H1 (cell line): Measurements from ENCODE around the gene CAP2. TPM values are rescaled to one million over a fixed set of nuclear protein-coding genes. Genes with fewer than 3 reads are reported as not detected.

Experiments
- CTCF ChIA-PET: fragments of 300-600 bp; sonication (Branson Sonifier 250); formaldehyde crosslinking; loops from one replicate; lab custom pipeline; 2021; ENCODE audit not compliant: partially characterized antibody; lab: Charles Lee
- POLR2A ChIA-PET: fragments of 300-600 bp; sonication (Branson Sonifier 250); formaldehyde crosslinking; loops from one replicate; lab custom pipeline; 2021; ENCODE audit warnings: inconsistent platforms; ENCODE audit not compliant: partially characterized antibody; lab: Charles Lee
- DNase-seq, 2 experiments: peaks; one replicate each; pipeline versions ENCODE4 v3.0.0 to v3.0.0-alpha.2; 2010 to 2022; ENCODE audit warnings: low spot score in 2 of 2, low read depth in 1 of 2, mixed read lengths in 1 of 2
- FAIRE-seq: peaks from 2 replicates; lab custom pipeline; 2011; peaks lifted over from hg19 to GRCh38; lab: Jason Lieb, UNC
- H2AFZ ChIP-seq: 2 replicates; pipeline ENCODE4 v1.8.1; 2012; ENCODE audit warnings: low read length, inconsistent platforms
- H2AK5ac ChIP-seq: 2 replicates; pipeline ENCODE4 v1.6.1; 2013; ENCODE audit warnings: low read depth, low read length
- H2BK120ac ChIP-seq: replicated peaks from 2 replicates; pipeline ENCODE3; 2013; ENCODE audit warnings: low read depth, low read length, inconsistent platforms
- H2BK12ac ChIP-seq: 2 replicates; pipeline ENCODE4 v1.6.1; 2013; ENCODE audit warnings: low read depth, low read length
- H2BK15ac ChIP-seq: 2 replicates; pipeline ENCODE4 v1.6.1; 2013; ENCODE audit warnings: low read length
- H2BK20ac ChIP-seq: 2 replicates; pipeline ENCODE4 v1.6.1; 2013; ENCODE audit warnings: low read length
- H2BK5ac ChIP-seq: 2 replicates; pipeline ENCODE4 v1.6.1; 2013; ENCODE audit warnings: low read depth, low read length
- H3K14ac ChIP-seq: 2 replicates; pipeline ENCODE4 v1.6.1; 2013; ENCODE audit warnings: inconsistent platforms; ENCODE audit not compliant: insufficient read length
- H3K18ac ChIP-seq: 2 replicates; pipeline ENCODE4 v1.6.1; 2013; ENCODE audit warnings: low read length; ENCODE audit errors: extremely low read depth
- H3K23ac ChIP-seq: 2 replicates; pipeline ENCODE4 v1.6.1; 2013; ENCODE audit warnings: inconsistent platforms; ENCODE audit not compliant: insufficient read length
- H3K23me2 ChIP-seq: 2 replicates; pipeline ENCODE4 v1.6.1; 2013; ENCODE audit warnings: low read depth, low read length
- H3K27ac ChIP-seq: 2 replicates; pipeline ENCODE4 v1.6.1; 2011; ENCODE audit warnings: low read depth, low read length, inconsistent platforms
- H3K27me3 ChIP-seq, 4 experiments: replicated peaks in 1 of 4; 1 replicate in 1 of 4; 2 replicates in 3 of 4; pipeline versions ENCODE4 v1.6.1 to v1.8.1; 2011 to 2013; ENCODE audit warnings: low read length in 3 of 4, mild to moderate bottlenecking in 3 of 4, inconsistent platforms in 2 of 4, mixed read lengths in 2 of 4, moderate library complexity in 1 of 4; ENCODE audit not compliant: control insufficient read depth in 3 of 4, insufficient read depth in 3 of 4; ENCODE audit errors: extremely low read depth in 1 of 4
- H3K36me3 ChIP-seq, 4 experiments: 2 replicates each; pipeline versions ENCODE4 v1.6.1 to v1.8.1; 2011 to 2013; ENCODE audit warnings: mild to moderate bottlenecking in 4 of 4, low read length in 3 of 4, moderate library complexity in 2 of 4, control low read depth in 1 of 4, inconsistent platforms in 1 of 4; ENCODE audit not compliant: insufficient read depth in 4 of 4, control insufficient read depth in 2 of 4
- H3K4ac ChIP-seq: replicated peaks from 2 replicates; pipeline ENCODE3; 2013; ENCODE audit warnings: low read length, low read depth, mixed read lengths, inconsistent platforms; ENCODE audit not compliant: insufficient read length
- H3K4me1 ChIP-seq, 4 experiments: replicated peaks in 1 of 4; 1 replicate in 1 of 4; 2 replicates in 3 of 4; pipeline versions ENCODE4 v1.6.1 to v1.8.1; 2011 to 2013; ENCODE audit warnings: low read length in 3 of 4, inconsistent platforms in 2 of 4, mixed read lengths in 1 of 4; ENCODE audit not compliant: insufficient read depth in 4 of 4, control insufficient read depth in 3 of 4
- H3K4me2 ChIP-seq, 2 experiments: 2 replicates each; pipeline versions ENCODE4 v1.6.1 to v1.8.1; 2011 to 2013; ENCODE audit warnings: low read depth in 2 of 2, low read length in 2 of 2, control low read depth in 1 of 2, inconsistent platforms in 1 of 2, mild to moderate bottlenecking in 1 of 2; ENCODE audit not compliant: insufficient read depth in 1 of 2
- H3K4me3 ChIP-seq, 4 experiments: fragments of 200-600, 300-600 bp in 1 of 4; sonication (generic), shearing (Covaris generic), sonication (Bioruptor Twin) in 1 of 4; 2 replicates each; pipeline versions ENCODE4 v1.5.1 to v1.8.1; 2011 to 2016; ENCODE audit warnings: low read length in 4 of 4, low read depth in 3 of 4, control low read depth in 2 of 4, inconsistent platforms in 2 of 4, mild to moderate bottlenecking in 2 of 4, mixed read lengths in 1 of 4, moderate library complexity in 1 of 4; ENCODE audit not compliant: insufficient read depth in 2 of 4; ENCODE audit errors: extremely low read depth in 1 of 4
- H3K56ac ChIP-seq: replicated peaks from 2 replicates; pipeline ENCODE3; 2013; ENCODE audit warnings: low read depth, mild to moderate bottlenecking, mixed read lengths, low read length, inconsistent platforms; ENCODE audit not compliant: insufficient read length
- H3K79me1 ChIP-seq: 2 replicates; pipeline ENCODE4 v1.6.1; 2013; ENCODE audit warnings: low read depth, low read length, control low read depth
- H3K79me2 ChIP-seq, 2 experiments: 2 replicates each; pipeline versions ENCODE4 v1.6.1 to v1.8.1; 2012 to 2013; ENCODE audit warnings: low read length in 2 of 2, mild to moderate bottlenecking in 2 of 2, inconsistent platforms in 1 of 2; ENCODE audit not compliant: insufficient read depth in 2 of 2, control insufficient read depth in 1 of 2
- H3K9ac ChIP-seq, 4 experiments: replicated peaks in 1 of 4; 1 replicate in 1 of 4; 2 replicates in 3 of 4; pipeline versions ENCODE4 v1.6.1 to v1.8.1; 2011 to 2013; ENCODE audit warnings: low read depth in 3 of 4, low read length in 3 of 4, control low read depth in 2 of 4, mild to moderate bottlenecking in 2 of 4, moderate library complexity in 2 of 4, inconsistent platforms in 1 of 4; ENCODE audit errors: extremely low read depth in 1 of 4
- H3K9me3 ChIP-seq, 2 experiments: 2 replicates each; pipeline versions ENCODE4 v1.6.1 to v1.8.1; 2012 to 2013; ENCODE audit warnings: mild to moderate bottlenecking in 2 of 2, moderate library complexity in 2 of 2, control low read depth in 1 of 2, inconsistent platforms in 1 of 2, low read depth in 1 of 2, low read length in 1 of 2, mixed read lengths in 1 of 2; ENCODE audit not compliant: insufficient read depth in 2 of 2
- H4K20me1 ChIP-seq, 2 experiments: replicated peaks in 1 of 2; 2 replicates each; pipeline versions ENCODE3 to v1.8.1; 2011 to 2013; ENCODE audit warnings: inconsistent platforms in 2 of 2, low read length in 2 of 2, mild to moderate bottlenecking in 1 of 2; ENCODE audit not compliant: insufficient read depth in 2 of 2, control insufficient read depth in 1 of 2
- H4K5ac ChIP-seq: 2 replicates; pipeline ENCODE4 v1.6.1; 2013; ENCODE audit warnings: low read length, low read depth, mixed read lengths, inconsistent platforms; ENCODE audit not compliant: insufficient read length
- H4K8ac ChIP-seq: 2 replicates; pipeline ENCODE4 v1.8.0; 2013; ENCODE audit warnings: mild to moderate bottlenecking, moderate library complexity, low read length, inconsistent platforms; ENCODE audit not compliant: insufficient read depth; ENCODE audit errors: extremely low read depth
- H4K91ac ChIP-seq: replicated peaks from 2 replicates; pipeline ENCODE3; 2013; ENCODE audit warnings: low read length, mixed read lengths, inconsistent platforms; ENCODE audit not compliant: insufficient read length
- BCL11A ChIP-seq, 2 experiments: IDR thresholded peaks; one replicate each; pipeline ENCODE4 v1.6.1; 2011; ENCODE audit warnings: low read depth in 2 of 2, low read length in 2 of 2, mild to moderate bottlenecking in 2 of 2
- FOSL1 ChIP-seq: IDR thresholded peaks from 2 replicates; pipeline ENCODE4 v1.6.1; 2011; ENCODE audit warnings: mild to moderate bottlenecking, low read depth, low read length, moderate library complexity; ENCODE audit not compliant: insufficient read depth
- HDAC2 ChIP-seq, 2 experiments: fragments of 300-600 bp in 1 of 2; sonication (generic) in 1 of 2; IDR thresholded peaks; 2 replicates each; pipeline ENCODE4 v1.6.1; 2011 to 2012; ENCODE audit warnings: low read depth in 2 of 2, low read length in 2 of 2, mild to moderate bottlenecking in 2 of 2, moderate library complexity in 2 of 2, borderline replicate concordance in 1 of 2, inconsistent platforms in 1 of 2
- HDAC6 ChIP-seq: IDR thresholded peaks from one replicate; pipeline ENCODE4 v1.7.1; 2012; ENCODE audit warnings: low read depth, mild to moderate bottlenecking, inconsistent platforms, low read length, moderate library complexity
- KDM5A ChIP-seq: fragments of 200-600 bp; IDR thresholded peaks from 2 replicates; pipeline ENCODE4 v1.7.1; 2012; ENCODE audit warnings: mild to moderate bottlenecking, low read length, inconsistent platforms, mixed read lengths
- NRF1 ChIP-seq: IDR thresholded peaks from 2 replicates; pipeline ENCODE4 v1.6.1; 2011; ENCODE audit warnings: mild to moderate bottlenecking, low read depth, low read length, improper control_type of control experiment
- SIN3A ChIP-seq, 2 experiments: IDR thresholded peaks in 1 of 2; conservative IDR thresholded peaks in 1 of 2; 2 replicates each; pipeline ENCODE4 v1.6.1; 2011 to 2012; ENCODE audit warnings: low read length in 2 of 2, improper control_type of control experiment in 1 of 2, low read depth in 1 of 2, mild to moderate bottlenecking in 1 of 2
- SP1 ChIP-seq: IDR thresholded peaks from 2 replicates; pipeline ENCODE4 v1.6.1; 2011; ENCODE audit warnings: low read depth, low read length
- ZNF274 ChIP-seq: IDR thresholded peaks from 2 replicates; pipeline ENCODE4 v1.7.0; 2012; ENCODE audit warnings: low read length, borderline replicate concordance; ENCODE audit errors: extremely low read depth
- WGBS, 2 experiments: shearing (Covaris generic) in 1 of 2; methylation state at CpG; one replicate each; pipeline versions ENCODE4 v1.1.6 to v1.1.7; 2013 to 2015; ENCODE audit warnings: low lambda C conversion rate in 2 of 2, mixed read lengths in 2 of 2, inconsistent platforms in 1 of 2, low coverage in 1 of 2, missing lambda C conversion rate in 1 of 2; ENCODE audit not compliant: insufficient replicate concordance in 2 of 2, insufficient coverage in 1 of 2, insufficient read length in 1 of 2; ENCODE audit errors: extremely low coverage in 1 of 2, missing lambda C conversion rate in 1 of 2; 5-methylcytosine and 5-hydroxymethylcytosine counted together
- polyA plus RNA-seq, 7 experiments: library from polyadenylated mRNA; depleted of rRNA in 3 of 7; stranded (reverse) in 5 of 7; unstranded in 2 of 7; fragments of >200 nt in 5 of 7; fragments of 200-250 nt in 2 of 7; gene quantifications; 1 replicate in 5 of 7; 2 replicates in 1 of 7; 4 replicates in 1 of 7; pipeline versions ENCODE4 v1.2.1 to v1.2.3, GENCODE V29; 2011 to 2013; ENCODE audit warnings: missing spikeins in 2 of 7, mixed read lengths in 2 of 7
- total RNA-seq: library from RNA; stranded (reverse); fragmentation: NEBNext Ultra II Directional; extraction: Animal tissue kit (Norgen Biotek cat#: 25700); gene quantifications from 2 replicates; pipeline ENCODE4 v1.2.1, GENCODE V29; 2021
- TF ChIP-seq, protein P1 (sequence below): IDR thresholded peaks from 2 replicates; pipeline ENCODE4 v1.6.1; 2012; ENCODE audit warnings: inconsistent platforms
- TF ChIP-seq, protein P2 (sequence below), 3 experiments: IDR thresholded peaks; 1 replicate in 2 of 3; 2 replicates in 1 of 3; pipeline versions ENCODE4 v1.5.1 to v1.6.1; 2011; ENCODE audit warnings: low read length in 3 of 3, mild to moderate bottlenecking in 3 of 3, inconsistent platforms in 2 of 3, low read depth in 1 of 3, moderate library complexity in 1 of 3; ENCODE audit not compliant: insufficient read depth in 1 of 3; ENCODE audit errors: control extremely low read depth in 1 of 3

CAP2 gene
- total and polyA plus RNA-seq, 2 of the 8 experiments (the other 6 are each of a cell fraction or from before 2014, with no cell fraction given): 7.2 to 10.0 TPM

DNA sequence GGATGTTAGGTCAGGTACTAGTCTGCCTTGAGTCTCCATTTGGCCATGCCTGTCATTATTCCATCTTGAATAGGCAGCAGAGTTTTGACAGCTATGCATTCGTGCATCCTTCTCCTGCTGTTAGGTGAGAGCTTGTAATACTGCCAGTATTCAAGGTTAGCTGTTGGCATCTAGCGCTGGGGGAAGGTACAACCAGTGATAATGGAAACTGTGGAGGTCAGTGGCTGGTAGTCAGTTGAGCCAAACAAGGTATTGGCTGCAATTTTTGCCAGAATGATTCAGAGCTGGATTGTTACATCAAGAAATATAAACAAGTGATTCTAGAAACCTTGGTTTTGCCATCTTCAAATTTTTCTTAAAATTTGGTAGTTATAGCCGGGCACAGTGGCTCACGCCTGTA, 213.2 kb downstream of the CAP2 start:
- Histone ChIP-seq H3K23ac (no peak overlapping the region), H3K27ac (no peak overlapping the region), H2BK5ac (no peak overlapping the region), H2BK12ac (no peak overlapping the region), H3K9me3 (no peaks in the 10 kb centered on the region), H3K4me3 (no peak overlapping the region), H3K79me1 (no peaks in the 10 kb centered on the region), H2AFZ (no peak overlapping the region), H3K18ac (no peak overlapping the region), H4K5ac (no peak overlapping the region), H4K20me1 (no peaks in the 10 kb centered on the region), H3K56ac (no peak overlapping the region), H2BK120ac (no peak overlapping the region), H3K4me2 (no peak overlapping the region), H3K36me3 (peaks cover 0 to 9% (median 0%) of the 10 kb centered on the region in 4 experiments; a peak in 2 of 8 replicates), H3K14ac (no peak overlapping the region), H3K4ac (no peak overlapping the region), H3K27me3 (no peaks in the 10 kb centered on the region), H2BK15ac (no peak overlapping the region), H3K23me2 (no peaks in the 10 kb centered on the region), H4K8ac (no peak overlapping the region), H3K9ac (no peak overlapping the region), H2AK5ac (no peak overlapping the region), H4K91ac (no peak overlapping the region), H2BK20ac (no peak overlapping the region), H3K4me1 (0 out of 7 replicates have a peak, but pooled peaks cover 0 to 4% (median under 1%) of the 10 kb centered on the region in 4 experiments), H3K79me2 (no peaks in the 10 kb centered on the region)
- DNase-seq (no peak), FAIRE-seq (no peak)
- 95% methylated on average over 4 of the region's 4 CpGs; no CpG with 5 or more reads in 1 of the 2 experiments for WGBS, 2 experiments
- POLR2A ChIA-PET: no interaction called here
- CTCF ChIA-PET: interaction anchor here (1.0 kb wide), 1 partner anchor 450 kb away, joined by 3 read pairs; no protein-coding TSS in a partner anchor
- TF ChIP-seq SP1: no peak
- TF ChIP-seq HDAC6: no peak
- TF ChIP-seq, protein P1, sequence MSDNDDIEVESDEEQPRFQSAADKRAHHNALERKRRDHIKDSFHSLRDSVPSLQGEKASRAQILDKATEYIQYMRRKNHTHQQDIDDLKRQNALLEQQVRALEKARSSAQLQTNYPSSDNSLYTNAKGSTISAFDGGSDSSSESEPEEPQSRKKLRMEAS: no peak
- no peak for TF ChIP-seq SIN3A (conservative IDR thresholded peaks at IDR 0.05 in 1 of 2, IDR thresholded peaks at IDR 0.05 in 1 of 2; ENCODE audit: low read depth in 1 of 2, low read length in 2 of 2)
- no peak for TF ChIP-seq BCL11A (IDR thresholded peaks at IDR 0.05; ENCODE audit: low read depth in 2 of 2, low read length in 2 of 2)
- TF ChIP-seq, protein P2, sequence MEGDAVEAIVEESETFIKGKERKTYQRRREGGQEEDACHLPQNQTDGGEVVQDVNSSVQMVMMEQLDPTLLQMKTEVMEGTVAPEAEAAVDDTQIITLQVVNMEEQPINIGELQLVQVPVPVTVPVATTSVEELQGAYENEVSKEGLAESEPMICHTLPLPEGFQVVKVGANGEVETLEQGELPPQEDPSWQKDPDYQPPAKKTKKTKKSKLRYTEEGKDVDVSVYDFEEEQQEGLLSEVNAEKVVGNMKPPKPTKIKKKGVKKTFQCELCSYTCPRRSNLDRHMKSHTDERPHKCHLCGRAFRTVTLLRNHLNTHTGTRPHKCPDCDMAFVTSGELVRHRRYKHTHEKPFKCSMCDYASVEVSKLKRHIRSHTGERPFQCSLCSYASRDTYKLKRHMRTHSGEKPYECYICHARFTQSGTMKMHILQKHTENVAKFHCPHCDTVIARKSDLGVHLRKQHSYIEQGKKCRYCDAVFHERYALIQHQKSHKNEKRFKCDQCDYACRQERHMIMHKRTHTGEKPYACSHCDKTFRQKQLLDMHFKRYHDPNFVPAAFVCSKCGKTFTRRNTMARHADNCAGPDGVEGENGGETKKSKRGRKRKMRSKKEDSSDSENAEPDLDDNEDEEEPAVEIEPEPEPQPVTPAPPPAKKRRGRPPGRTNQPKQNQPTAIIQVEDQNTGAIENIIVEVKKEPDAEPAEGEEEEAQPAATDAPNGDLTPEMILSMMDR (IDR thresholded peaks at IDR 0.05; ENCODE audit: control extremely low read depth in 1 of 3, insufficient read depth in 1 of 3, low read depth in 1 of 3, low read length in 3 of 3): no peak
- TF ChIP-seq KDM5A: no peak
- no peak for TF ChIP-seq FOSL1
- TF ChIP-seq HDAC2 (IDR thresholded peaks at IDR 0.05; ENCODE audit: borderline replicate concordance in 1 of 2, low read depth in 2 of 2, low read length in 2 of 2): no peak
- no peak for TF ChIP-seq ZNF274
- TF ChIP-seq NRF1: no peak
